Neural cell (in vitro differentiated cells): ENCODE data around the gene SAC3D1. TPM values are rescaled to one million over a fixed set of nuclear protein-coding genes. Genes with fewer than 3 reads are reported as not detected.

ENCODE experiments used
- H2AFZ ChIP-seq: fragments of 200-600, 300-800 bp; sonication (generic), shearing (Covaris generic); 2 replicates; pipeline ENCODE4 v1.6.0; 2014; ENCODE audit warnings: low read depth, mild to moderate bottlenecking, antibody characterized with exemption, low read length, moderate library complexity
- H3F3A ChIP-seq: fragments of 200-600 bp; shearing (Covaris generic); 2 replicates; pipeline ENCODE4 v1.6.1; 2016; ENCODE audit warnings: mild to moderate bottlenecking, moderate library complexity, mixed read lengths, antibody characterized with exemption, low read length; ENCODE audit not compliant: insufficient read depth, poor library complexity, severe bottlenecking
- H3K27ac ChIP-seq: fragments of 200-600, 300-800 bp; sonication (generic), shearing (Covaris generic); 2 replicates; pipeline ENCODE4 v1.5.1; 2014; ENCODE audit warnings: mild to moderate bottlenecking, low read length, moderate library complexity
- H3K27me3 ChIP-seq: fragments of 300-800, 200-600 bp; sonication (generic), shearing (Covaris generic); 2 replicates; pipeline ENCODE4 v1.6.0; 2014; ENCODE audit warnings: mild to moderate bottlenecking, low read depth, low read length, moderate library complexity; ENCODE audit not compliant: insufficient read depth
- H3K36me3 ChIP-seq: fragments of 300-800, 200-600 bp; sonication (generic), shearing (Covaris generic); 2 replicates; pipeline ENCODE4 v1.5.1; 2014; ENCODE audit warnings: mild to moderate bottlenecking, antibody characterized with exemption, low read length, moderate library complexity; ENCODE audit not compliant: insufficient read depth
- H3K4me2 ChIP-seq: fragments of 300-800, 200-600 bp; sonication (generic), shearing (Covaris generic); 2 replicates; pipeline ENCODE4 v1.6.0; 2014; ENCODE audit warnings: mild to moderate bottlenecking, low read length
- H3K4me3 ChIP-seq: fragments of 300-800, 200-600 bp; sonication (generic), shearing (Covaris generic); 2 replicates; pipeline ENCODE4 v1.5.1; 2014; ENCODE audit warnings: mild to moderate bottlenecking, low read length, moderate library complexity
- H3K79me2 ChIP-seq: fragments of 200-600 bp; shearing (Covaris generic); replicated peaks from 2 replicates; pipeline ENCODE4 v1.6.0; 2014; ENCODE audit warnings: mild to moderate bottlenecking, low read length, moderate library complexity; ENCODE audit not compliant: insufficient read depth
- H3K9ac ChIP-seq: fragments of 300-800, 200-600 bp; sonication (generic), shearing (Covaris generic); 2 replicates; pipeline ENCODE4 v1.6.1; 2016; ENCODE audit warnings: mild to moderate bottlenecking, low read length, mixed read lengths
- H3K9me2 ChIP-seq: fragments of 200-600 bp; shearing (Covaris generic); 2 replicates; pipeline ENCODE4 v1.6.1; 2016; ENCODE audit warnings: mild to moderate bottlenecking, low read length, mixed read lengths; ENCODE audit not compliant: insufficient read depth
- H3K9me3 ChIP-seq: fragments of 200-600, 300-800 bp; sonication (generic), shearing (Covaris generic); 2 replicates; pipeline ENCODE4 v1.6.1; 2016; ENCODE audit warnings: mild to moderate bottlenecking, mixed run types, low read length, moderate library complexity, mixed read lengths
- H4K20me1 ChIP-seq: fragments of 200-600 bp; shearing (Covaris generic); 2 replicates; pipeline ENCODE4 v1.6.1; 2016; ENCODE audit warnings: mild to moderate bottlenecking, mixed run types; ENCODE audit not compliant: insufficient read depth
- EP300 ChIP-seq: fragments of 450-650 bp; conservative IDR thresholded peaks from 2 replicates; pipeline ENCODE4 v1.6.1; 2014; ENCODE audit warnings: antibody characterized with exemption, mild to moderate bottlenecking, moderate library complexity; ENCODE audit not compliant: poor library complexity, severe bottlenecking
- EZH2 ChIP-seq: fragments of 200-600, 300-800 bp; shearing (Covaris generic), sonication (generic); IDR thresholded peaks from 2 replicates; pipeline ENCODE4 v1.6.1; 2014; ENCODE audit warnings: antibody characterized with exemption, low read length, borderline replicate concordance, mild to moderate bottlenecking; ENCODE audit not compliant: insufficient read depth, poor library complexity, severe bottlenecking
- MXI1 ChIP-seq: fragments of 450-650 bp; conservative IDR thresholded peaks from 2 replicates; pipeline ENCODE4 v1.6.1; 2014; ENCODE audit warnings: antibody characterized with exemption, mild to moderate bottlenecking; ENCODE audit not compliant: poor library complexity, severe bottlenecking
- POLR2AphosphoS5 ChIP-seq: IDR thresholded peaks from 2 replicates; pipeline ENCODE4 v1.6.1; 2012
- RAD21 ChIP-seq: fragments of 450-650 bp; conservative IDR thresholded peaks from 2 replicates; pipeline ENCODE4 v1.6.1; 2014; ENCODE audit warnings: antibody characterized with exemption, mild to moderate bottlenecking, moderate library complexity
- REST ChIP-seq: IDR thresholded peaks from 2 replicates; pipeline ENCODE4 v1.6.1; 2012; ENCODE audit warnings: borderline replicate concordance
- SMC3 ChIP-seq: fragments of 450-650 bp; conservative IDR thresholded peaks from 2 replicates; pipeline ENCODE4 v1.6.1; 2014; ENCODE audit warnings: antibody characterized with exemption, mild to moderate bottlenecking, moderate library complexity; ENCODE audit not compliant: poor library complexity
- TAF1 ChIP-seq: IDR thresholded peaks from 2 replicates; pipeline ENCODE4 v1.6.1; 2012; ENCODE audit warnings: low read depth
- polyA plus RNA-seq: library from polyadenylated mRNA; depleted of rRNA; stranded (reverse); fragments of >200 nt; gene quantifications from 2 replicates; pipeline ENCODE4 v1.2.3, GENCODE V29; 2014
- TF ChIP-seq, protein P1 (sequence below): fragments of 450-650 bp; IDR thresholded peaks from 2 replicates; pipeline ENCODE4 v1.5.1; 2014; ENCODE audit warnings: antibody characterized with exemption, mild to moderate bottlenecking, moderate library complexity; ENCODE audit not compliant: poor library complexity, severe bottlenecking

SAC3D1 gene
- polyA plus RNA-seq, 1 donor from 2014 or later: 23.5 TPM

DNA sequence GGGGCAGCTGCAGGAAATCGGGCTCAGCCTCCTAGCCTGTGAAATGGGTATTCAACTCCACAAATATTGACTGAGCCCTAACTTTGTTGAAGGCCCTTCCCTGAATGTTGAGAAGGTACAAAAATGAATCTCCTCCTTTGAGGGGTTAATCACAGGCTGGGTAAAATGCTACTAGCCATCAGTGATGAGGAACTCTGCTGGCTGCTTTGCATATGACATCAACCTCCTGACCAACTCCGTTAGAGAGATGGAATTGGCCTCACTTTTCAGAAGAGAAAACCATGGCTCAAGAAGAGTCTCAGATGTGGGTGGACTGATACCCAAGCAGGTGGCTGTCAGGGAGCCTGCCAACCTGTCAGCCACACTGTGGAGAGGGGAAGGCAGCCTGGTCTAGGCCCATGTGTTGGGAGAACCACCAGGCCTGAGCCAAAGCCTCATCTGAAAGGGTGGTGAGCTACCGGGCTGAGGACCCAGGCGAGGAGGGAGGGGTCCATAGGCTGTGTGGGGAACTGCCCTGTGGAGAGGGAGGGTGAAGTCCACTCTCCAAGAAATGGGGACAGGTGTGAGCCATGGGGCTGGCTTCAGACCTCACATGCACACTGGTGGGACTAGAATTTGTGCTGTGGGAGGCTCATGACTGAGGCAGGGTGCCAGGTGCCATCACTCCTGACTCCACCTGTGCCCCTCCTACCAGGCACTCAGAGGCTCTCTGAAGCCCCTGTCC lies 31.1 kb downstream of the SAC3D1 start:
- Histone ChIP-seq H3K4me3 (no peak overlapping the region), H2AFZ (no peak overlapping the region), H3K9me2 (no peaks in the 10 kb centered on the region), H3K27me3 (no peaks in the 10 kb centered on the region), H3K27ac (no peak overlapping the region), H3K9me3 (no peaks in the 10 kb centered on the region), H3K4me2 (no peak overlapping the region), H4K20me1 (no peaks in the 10 kb centered on the region), H3K9ac (no peak overlapping the region), H3F3A (no peaks in the 10 kb centered on the region), H3K36me3 (no peaks in the 10 kb centered on the region), H3K79me2 (no peaks in the 10 kb centered on the region)
- no peak for TF ChIP-seq MXI1
- TF ChIP-seq SMC3: no peak
- TF ChIP-seq REST: no peak
- TF ChIP-seq POLR2AphosphoS5: no peak
- TF ChIP-seq, protein P1, sequence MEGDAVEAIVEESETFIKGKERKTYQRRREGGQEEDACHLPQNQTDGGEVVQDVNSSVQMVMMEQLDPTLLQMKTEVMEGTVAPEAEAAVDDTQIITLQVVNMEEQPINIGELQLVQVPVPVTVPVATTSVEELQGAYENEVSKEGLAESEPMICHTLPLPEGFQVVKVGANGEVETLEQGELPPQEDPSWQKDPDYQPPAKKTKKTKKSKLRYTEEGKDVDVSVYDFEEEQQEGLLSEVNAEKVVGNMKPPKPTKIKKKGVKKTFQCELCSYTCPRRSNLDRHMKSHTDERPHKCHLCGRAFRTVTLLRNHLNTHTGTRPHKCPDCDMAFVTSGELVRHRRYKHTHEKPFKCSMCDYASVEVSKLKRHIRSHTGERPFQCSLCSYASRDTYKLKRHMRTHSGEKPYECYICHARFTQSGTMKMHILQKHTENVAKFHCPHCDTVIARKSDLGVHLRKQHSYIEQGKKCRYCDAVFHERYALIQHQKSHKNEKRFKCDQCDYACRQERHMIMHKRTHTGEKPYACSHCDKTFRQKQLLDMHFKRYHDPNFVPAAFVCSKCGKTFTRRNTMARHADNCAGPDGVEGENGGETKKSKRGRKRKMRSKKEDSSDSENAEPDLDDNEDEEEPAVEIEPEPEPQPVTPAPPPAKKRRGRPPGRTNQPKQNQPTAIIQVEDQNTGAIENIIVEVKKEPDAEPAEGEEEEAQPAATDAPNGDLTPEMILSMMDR: no peak
- no peak for TF ChIP-seq TAF1
- no peak for TF ChIP-seq EZH2
- no peak for TF ChIP-seq EP300
- no peak for TF ChIP-seq RAD21

DNA sequence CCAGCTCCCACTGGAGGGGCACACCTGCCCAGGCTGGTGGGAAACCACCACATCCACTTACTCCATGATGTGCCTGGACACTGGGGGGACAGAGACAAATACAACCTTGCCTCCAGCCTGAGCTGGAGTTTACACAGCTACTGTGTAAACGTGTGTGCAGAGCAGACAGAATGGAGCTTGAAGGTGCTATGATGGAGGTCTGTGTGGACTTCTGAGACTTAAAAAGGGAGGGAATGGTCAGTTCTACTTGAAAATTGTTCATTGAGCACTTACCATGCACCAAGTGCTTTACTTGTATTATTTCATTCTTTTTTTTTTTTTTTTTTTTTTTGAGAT lies 31.6 kb downstream of the SAC3D1 start:
- H3K27ac ChIP-seq: no peak overlapping the region
- no peak overlapping the region for H3K4me2 ChIP-seq
- no peak overlapping the region for H3K9ac ChIP-seq
- no peaks in the 10 kb centered on the region for H3K79me2 ChIP-seq
- no peaks in the 10 kb centered on the region for H4K20me1 ChIP-seq
- TF ChIP-seq, protein P1: no peak
- TF ChIP-seq POLR2AphosphoS5 (no peak), REST (no peak), SMC3 (no peak), EP300 (no peak), MXI1 (no peak), RAD21 (no peak), TAF1 (no peak), EZH2 (no peak)
- no peaks in the 10 kb centered on the region for H3F3A ChIP-seq
- no peak overlapping the region for H2AFZ ChIP-seq
- H3K9me2 ChIP-seq: no peaks in the 10 kb centered on the region
- H3K9me3 ChIP-seq: no peaks in the 10 kb centered on the region
- no peak overlapping the region for H3K4me3 ChIP-seq
- H3K27me3 ChIP-seq: no peaks in the 10 kb centered on the region
- no peaks in the 10 kb centered on the region for H3K36me3 ChIP-seq
